Astrocyte (in vitro differentiated cells and primary cell): Measurements from ENCODE around the gene ENTPD2. TPM values are rescaled to one million over a fixed set of nuclear protein-coding genes. Genes with fewer than 3 reads are reported as not detected.

ENCODE experiments used
- DNase-seq: peaks from one replicate; pipeline ENCODE4 v3.0.0-alpha.2; 2010; ENCODE audit warnings: low read depth
- FAIRE-seq: peaks from 2 replicates; lab custom pipeline; 2011; peaks lifted over from hg19 to GRCh38; lab: Jason Lieb, UNC
- H2AFZ ChIP-seq: 2 replicates; pipeline ENCODE4 v1.6.0; 2012; ENCODE audit warnings: low read depth, low read length, inconsistent platforms
- H3K27ac ChIP-seq: 2 replicates; pipeline ENCODE4 v1.5.1; 2011; ENCODE audit warnings: low read depth, low read length, inconsistent platforms
- H3K27me3 ChIP-seq: 2 replicates; pipeline ENCODE4 v1.6.0; 2011; ENCODE audit warnings: low read length, inconsistent platforms; ENCODE audit not compliant: insufficient read depth
- H3K36me3 ChIP-seq: 2 replicates; pipeline ENCODE4 v1.5.1; 2011; ENCODE audit warnings: low read length, inconsistent platforms; ENCODE audit not compliant: insufficient read depth
- H3K4me1 ChIP-seq: 2 replicates; pipeline ENCODE4 v1.5.1; 2011; ENCODE audit warnings: low read length, inconsistent platforms; ENCODE audit not compliant: insufficient read depth
- H3K4me2 ChIP-seq: 2 replicates; pipeline ENCODE4 v1.6.0; 2012; ENCODE audit warnings: low read length, inconsistent platforms
- H3K4me3 ChIP-seq: 2 replicates; pipeline ENCODE4 v1.5.1; 2011; ENCODE audit warnings: low read depth, mild to moderate bottlenecking, low read length, inconsistent platforms; ENCODE audit not compliant: insufficient read depth
- H3K79me2 ChIP-seq: 2 replicates; pipeline ENCODE4 v1.6.0; 2012; ENCODE audit warnings: mild to moderate bottlenecking, low read length, inconsistent platforms; ENCODE audit not compliant: insufficient read depth
- H3K9ac ChIP-seq: 2 replicates; pipeline ENCODE4 v1.6.0; 2012; ENCODE audit warnings: mild to moderate bottlenecking, low read length, inconsistent platforms
- H3K9me3 ChIP-seq: 2 replicates; pipeline ENCODE4 v1.5.1; 2012; ENCODE audit warnings: low read depth, mild to moderate bottlenecking, low read length, inconsistent platforms; ENCODE audit not compliant: insufficient read depth
- H4K20me1 ChIP-seq: 2 replicates; pipeline ENCODE4 v1.6.0; 2012; ENCODE audit warnings: low read length, inconsistent platforms; ENCODE audit not compliant: insufficient read depth
- H3K27ac Mint-ChIP-seq: one replicate; pipeline ENCODE4 v1.8.0; 2021; ENCODE audit warnings: mild to moderate bottlenecking, mixed read lengths; ENCODE audit not compliant: unreplicated experiment
- H3K27me3 Mint-ChIP-seq: one replicate; pipeline ENCODE4 v1.8.0; 2021; ENCODE audit warnings: low read depth, mixed read lengths; ENCODE audit not compliant: unreplicated experiment
- H3K36me3 Mint-ChIP-seq: one replicate; pipeline ENCODE4 v1.8.0; 2021; ENCODE audit warnings: low read depth, mixed read lengths; ENCODE audit not compliant: unreplicated experiment
- H3K4me1 Mint-ChIP-seq: one replicate; pipeline ENCODE4 v1.8.0; 2021; ENCODE audit warnings: low read depth, mixed read lengths; ENCODE audit not compliant: unreplicated experiment
- H3K4me3 Mint-ChIP-seq: one replicate; pipeline ENCODE4 v1.8.0; 2021; ENCODE audit warnings: mild to moderate bottlenecking, moderate library complexity, mixed read lengths; ENCODE audit not compliant: unreplicated experiment
- H3K9me3 Mint-ChIP-seq: one replicate; pipeline ENCODE4 v1.8.0; 2021; ENCODE audit warnings: mild to moderate bottlenecking, mixed read lengths; ENCODE audit not compliant: unreplicated experiment
- CTCF ChIP-seq: IDR thresholded peaks from 2 replicates; pipeline ENCODE4 v1.5.1; 2011; ENCODE audit warnings: low read depth, mild to moderate bottlenecking, inconsistent platforms, low read length, moderate library complexity; ENCODE audit not compliant: insufficient read depth
- EZH2 ChIP-seq: IDR thresholded peaks from 2 replicates; pipeline ENCODE4 v1.6.1; 2012; ENCODE audit warnings: mild to moderate bottlenecking, low read length, inconsistent platforms; ENCODE audit not compliant: insufficient read depth
- total RNA-seq: library from RNA; stranded (reverse); gene quantifications from 2 replicates; pipeline ENCODE4 v1.2.1, GENCODE V29; 2021

The ENTPD2 gene
- total RNA-seq, 1 donor from 2014 or later: 0.14 TPM

GRCh38 chr9:137039611-137040366 lies 14.1 kb downstream of the ENTPD2 start:
- Histone ChIP-seq H3K4me3 (no peak overlapping the region), H3K4me2 (no peak overlapping the region), H3K27me3 (no peaks in the 10 kb centered on the region), H3K27ac (no peak overlapping the region), H4K20me1 (peaks cover 22% of the 10 kb centered on the region), H3K36me3 (no peaks in the 10 kb centered on the region), H3K9me3 (no peaks in the 10 kb centered on the region), H3K79me2 (peaks cover 17% of the 10 kb centered on the region), H3K9ac (no peak overlapping the region), H3K4me1 (peaks cover 7% of the 10 kb centered on the region), H2AFZ (no peak overlapping the region)
- Mint-ChIP-seq H3K4me3 (no peak overlapping the region), H3K4me1 (peaks cover 1% of the 10 kb centered on the region), H3K27me3 (no peaks in the 10 kb centered on the region), H3K9me3 (no peaks in the 10 kb centered on the region), H3K36me3 (peaks cover 6% of the 10 kb centered on the region), H3K27ac (no peak overlapping the region)
- DNase-seq (no peak), FAIRE-seq (no peak)
- TF ChIP-seq EZH2 (no peak), CTCF (no peak)

- Histone ChIP-seq H3K4me1 (no peaks in the 10 kb centered on the region), H3K4me3 (no peak overlapping the region), H3K27ac (no peak overlapping the region), H3K27me3 (no peaks in the 10 kb centered on the region), H3K36me3 (no peaks in the 10 kb centered on the region), H4K20me1 (peaks cover 13% of the 10 kb centered on the region), H3K79me2 (peaks cover 8% of the 10 kb centered on the region), H3K9me3 (no peaks in the 10 kb centered on the region), H3K9ac (no peak overlapping the region), H3K4me2 (no peak overlapping the region), H2AFZ (no peak overlapping the region)
- no peak overlapping the region for H3K4me3 Mint-ChIP-seq
- H3K27me3 Mint-ChIP-seq: no peaks in the 10 kb centered on the region
- H3K27ac Mint-ChIP-seq: no peak overlapping the region
- H3K9me3 Mint-ChIP-seq: no peaks in the 10 kb centered on the region
- DNase-seq: no peak
- TF ChIP-seq CTCF: no peak
- no peak for TF ChIP-seq EZH2
- H3K36me3 Mint-ChIP-seq: peaks cover 6% of the 10 kb centered on the region
- H3K4me1 Mint-ChIP-seq: no peaks in the 10 kb centered on the region
- FAIRE-seq: no peak
Measured at GRCh38 chr9:137038916-137039315, 14.9 kb downstream of the ENTPD2 start.

- H3K4me1 ChIP-seq: no peaks in the 10 kb centered on the region
- H3K36me3 ChIP-seq: no peaks in the 10 kb centered on the region
- no peaks in the 10 kb centered on the region for H3K79me2 ChIP-seq
- H2AFZ ChIP-seq: no peak overlapping the region
- TF ChIP-seq CTCF (no peak), EZH2 (no peak)
- no peak for DNase-seq
- H3K27me3 ChIP-seq: no peaks in the 10 kb centered on the region
- Mint-ChIP-seq H3K4me1 (no peaks in the 10 kb centered on the region), H3K27me3 (peaks cover 1% of the 10 kb centered on the region), H3K27ac (no peak overlapping the region), H3K9me3 (no peaks in the 10 kb centered on the region), H3K4me3 (no peak overlapping the region), H3K36me3 (peaks cover 6% of the 10 kb centered on the region)
- no peak overlapping the region for H3K27ac ChIP-seq
- no peak for FAIRE-seq
- H3K9me3 ChIP-seq: no peaks in the 10 kb centered on the region
- peaks cover 5% of the 10 kb centered on the region for H4K20me1 ChIP-seq
- no peak overlapping the region for H3K9ac ChIP-seq
- H3K4me3 ChIP-seq: no peak overlapping the region
- no peak overlapping the region for H3K4me2 ChIP-seq
Measured at GRCh38 chr9:137037483-137037882, 16.4 kb downstream of the ENTPD2 start.
